OCI-LY3 (cell line): ENCODE results near the gene PCDH15.

Source experiments
- EZH2phosphoT487 ChIP-seq: fragments of 200-600 bp; shearing (Covaris generic); IDR thresholded peaks from 2 replicates; pipeline ENCODE4 v1.6.1; 2018; ENCODE audit warnings: antibody characterized with exemption, mixed run types, low read depth
- TF ChIP-seq, protein P1 (sequence below): fragments of 200-600, 300-600 bp; sonication (generic); IDR thresholded peaks from 2 replicates; pipeline ENCODE4 v1.5.1; 2014; ENCODE audit warnings: antibody characterized with exemption, low read length, low read depth

- TF ChIP-seq, protein P1, sequence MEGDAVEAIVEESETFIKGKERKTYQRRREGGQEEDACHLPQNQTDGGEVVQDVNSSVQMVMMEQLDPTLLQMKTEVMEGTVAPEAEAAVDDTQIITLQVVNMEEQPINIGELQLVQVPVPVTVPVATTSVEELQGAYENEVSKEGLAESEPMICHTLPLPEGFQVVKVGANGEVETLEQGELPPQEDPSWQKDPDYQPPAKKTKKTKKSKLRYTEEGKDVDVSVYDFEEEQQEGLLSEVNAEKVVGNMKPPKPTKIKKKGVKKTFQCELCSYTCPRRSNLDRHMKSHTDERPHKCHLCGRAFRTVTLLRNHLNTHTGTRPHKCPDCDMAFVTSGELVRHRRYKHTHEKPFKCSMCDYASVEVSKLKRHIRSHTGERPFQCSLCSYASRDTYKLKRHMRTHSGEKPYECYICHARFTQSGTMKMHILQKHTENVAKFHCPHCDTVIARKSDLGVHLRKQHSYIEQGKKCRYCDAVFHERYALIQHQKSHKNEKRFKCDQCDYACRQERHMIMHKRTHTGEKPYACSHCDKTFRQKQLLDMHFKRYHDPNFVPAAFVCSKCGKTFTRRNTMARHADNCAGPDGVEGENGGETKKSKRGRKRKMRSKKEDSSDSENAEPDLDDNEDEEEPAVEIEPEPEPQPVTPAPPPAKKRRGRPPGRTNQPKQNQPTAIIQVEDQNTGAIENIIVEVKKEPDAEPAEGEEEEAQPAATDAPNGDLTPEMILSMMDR = no peak
- no peak for TF ChIP-seq EZH2phosphoT487
Observed at GRCh38 chr10:53952698-53953630, 848.1 kb downstream of the PCDH15 start.
